H1 (cell line): ENCODE results near the gene MAML1. TPM values are rescaled to one million over a fixed set of nuclear protein-coding genes. Genes with fewer than 3 reads are reported as not detected.

Source experiments
- CTCF ChIA-PET: fragments of 300-600 bp; sonication (Branson Sonifier 250); formaldehyde crosslinking; loops from one replicate; lab custom pipeline; 2021; ENCODE audit not compliant: partially characterized antibody; lab: Charles Lee
- POLR2A ChIA-PET: fragments of 300-600 bp; sonication (Branson Sonifier 250); formaldehyde crosslinking; loops from one replicate; lab custom pipeline; 2021; ENCODE audit warnings: inconsistent platforms; ENCODE audit not compliant: partially characterized antibody; lab: Charles Lee
- DNase-seq, 2 experiments: peaks; one replicate each; pipeline versions ENCODE4 v3.0.0 to v3.0.0-alpha.2; 2010 to 2022; ENCODE audit warnings: low spot score in 2 of 2, low read depth in 1 of 2, mixed read lengths in 1 of 2
- FAIRE-seq: peaks from 2 replicates; lab custom pipeline; 2011; peaks lifted over from hg19 to GRCh38; lab: Jason Lieb, UNC
- H2AFZ ChIP-seq: 2 replicates; pipeline ENCODE4 v1.8.1; 2012; ENCODE audit warnings: low read length, inconsistent platforms
- H2AK5ac ChIP-seq: 2 replicates; pipeline ENCODE4 v1.6.1; 2013; ENCODE audit warnings: low read depth, low read length
- H2BK120ac ChIP-seq: replicated peaks from 2 replicates; pipeline ENCODE3; 2013; ENCODE audit warnings: low read depth, low read length, inconsistent platforms
- H2BK12ac ChIP-seq: 2 replicates; pipeline ENCODE4 v1.6.1; 2013; ENCODE audit warnings: low read depth, low read length
- H2BK15ac ChIP-seq: 2 replicates; pipeline ENCODE4 v1.6.1; 2013; ENCODE audit warnings: low read length
- H2BK20ac ChIP-seq: 2 replicates; pipeline ENCODE4 v1.6.1; 2013; ENCODE audit warnings: low read length
- H2BK5ac ChIP-seq: 2 replicates; pipeline ENCODE4 v1.6.1; 2013; ENCODE audit warnings: low read depth, low read length
- H3K14ac ChIP-seq: 2 replicates; pipeline ENCODE4 v1.6.1; 2013; ENCODE audit warnings: inconsistent platforms; ENCODE audit not compliant: insufficient read length
- H3K18ac ChIP-seq: 2 replicates; pipeline ENCODE4 v1.6.1; 2013; ENCODE audit warnings: low read length; ENCODE audit errors: extremely low read depth
- H3K23ac ChIP-seq: 2 replicates; pipeline ENCODE4 v1.6.1; 2013; ENCODE audit warnings: inconsistent platforms; ENCODE audit not compliant: insufficient read length
- H3K23me2 ChIP-seq: 2 replicates; pipeline ENCODE4 v1.6.1; 2013; ENCODE audit warnings: low read depth, low read length
- H3K27ac ChIP-seq: 2 replicates; pipeline ENCODE4 v1.6.1; 2011; ENCODE audit warnings: low read depth, low read length, inconsistent platforms
- H3K27me3 ChIP-seq, 4 experiments: replicated peaks in 1 of 4; 1 replicate in 1 of 4; 2 replicates in 3 of 4; pipeline versions ENCODE4 v1.6.1 to v1.8.1; 2011 to 2013; ENCODE audit warnings: low read length in 3 of 4, mild to moderate bottlenecking in 3 of 4, inconsistent platforms in 2 of 4, mixed read lengths in 2 of 4, moderate library complexity in 1 of 4; ENCODE audit not compliant: control insufficient read depth in 3 of 4, insufficient read depth in 3 of 4; ENCODE audit errors: extremely low read depth in 1 of 4
- H3K36me3 ChIP-seq, 4 experiments: 2 replicates each; pipeline versions ENCODE4 v1.6.1 to v1.8.1; 2011 to 2013; ENCODE audit warnings: mild to moderate bottlenecking in 4 of 4, low read length in 3 of 4, moderate library complexity in 2 of 4, control low read depth in 1 of 4, inconsistent platforms in 1 of 4; ENCODE audit not compliant: insufficient read depth in 4 of 4, control insufficient read depth in 2 of 4
- H3K4ac ChIP-seq: replicated peaks from 2 replicates; pipeline ENCODE3; 2013; ENCODE audit warnings: low read length, low read depth, mixed read lengths, inconsistent platforms; ENCODE audit not compliant: insufficient read length
- H3K4me1 ChIP-seq, 4 experiments: replicated peaks in 1 of 4; 1 replicate in 1 of 4; 2 replicates in 3 of 4; pipeline versions ENCODE4 v1.6.1 to v1.8.1; 2011 to 2013; ENCODE audit warnings: low read length in 3 of 4, inconsistent platforms in 2 of 4, mixed read lengths in 1 of 4; ENCODE audit not compliant: insufficient read depth in 4 of 4, control insufficient read depth in 3 of 4
- H3K4me2 ChIP-seq, 2 experiments: 2 replicates each; pipeline versions ENCODE4 v1.6.1 to v1.8.1; 2011 to 2013; ENCODE audit warnings: low read depth in 2 of 2, low read length in 2 of 2, control low read depth in 1 of 2, inconsistent platforms in 1 of 2, mild to moderate bottlenecking in 1 of 2; ENCODE audit not compliant: insufficient read depth in 1 of 2
- H3K4me3 ChIP-seq, 4 experiments: fragments of 200-600, 300-600 bp in 1 of 4; sonication (generic), shearing (Covaris generic), sonication (Bioruptor Twin) in 1 of 4; 2 replicates each; pipeline versions ENCODE4 v1.5.1 to v1.8.1; 2011 to 2016; ENCODE audit warnings: low read length in 4 of 4, low read depth in 3 of 4, control low read depth in 2 of 4, inconsistent platforms in 2 of 4, mild to moderate bottlenecking in 2 of 4, mixed read lengths in 1 of 4, moderate library complexity in 1 of 4; ENCODE audit not compliant: insufficient read depth in 2 of 4; ENCODE audit errors: extremely low read depth in 1 of 4
- H3K56ac ChIP-seq: replicated peaks from 2 replicates; pipeline ENCODE3; 2013; ENCODE audit warnings: low read depth, mild to moderate bottlenecking, mixed read lengths, low read length, inconsistent platforms; ENCODE audit not compliant: insufficient read length
- H3K79me1 ChIP-seq: 2 replicates; pipeline ENCODE4 v1.6.1; 2013; ENCODE audit warnings: low read depth, low read length, control low read depth
- H3K79me2 ChIP-seq, 2 experiments: 2 replicates each; pipeline versions ENCODE4 v1.6.1 to v1.8.1; 2012 to 2013; ENCODE audit warnings: low read length in 2 of 2, mild to moderate bottlenecking in 2 of 2, inconsistent platforms in 1 of 2; ENCODE audit not compliant: insufficient read depth in 2 of 2, control insufficient read depth in 1 of 2
- H3K9ac ChIP-seq, 4 experiments: replicated peaks in 1 of 4; 1 replicate in 1 of 4; 2 replicates in 3 of 4; pipeline versions ENCODE4 v1.6.1 to v1.8.1; 2011 to 2013; ENCODE audit warnings: low read depth in 3 of 4, low read length in 3 of 4, control low read depth in 2 of 4, mild to moderate bottlenecking in 2 of 4, moderate library complexity in 2 of 4, inconsistent platforms in 1 of 4; ENCODE audit errors: extremely low read depth in 1 of 4
- H3K9me3 ChIP-seq, 2 experiments: 2 replicates each; pipeline versions ENCODE4 v1.6.1 to v1.8.1; 2012 to 2013; ENCODE audit warnings: mild to moderate bottlenecking in 2 of 2, moderate library complexity in 2 of 2, control low read depth in 1 of 2, inconsistent platforms in 1 of 2, low read depth in 1 of 2, low read length in 1 of 2, mixed read lengths in 1 of 2; ENCODE audit not compliant: insufficient read depth in 2 of 2
- H4K20me1 ChIP-seq, 2 experiments: replicated peaks in 1 of 2; 2 replicates each; pipeline versions ENCODE3 to v1.8.1; 2011 to 2013; ENCODE audit warnings: inconsistent platforms in 2 of 2, low read length in 2 of 2, mild to moderate bottlenecking in 1 of 2; ENCODE audit not compliant: insufficient read depth in 2 of 2, control insufficient read depth in 1 of 2
- H4K5ac ChIP-seq: 2 replicates; pipeline ENCODE4 v1.6.1; 2013; ENCODE audit warnings: low read length, low read depth, mixed read lengths, inconsistent platforms; ENCODE audit not compliant: insufficient read length
- H4K8ac ChIP-seq: 2 replicates; pipeline ENCODE4 v1.8.0; 2013; ENCODE audit warnings: mild to moderate bottlenecking, moderate library complexity, low read length, inconsistent platforms; ENCODE audit not compliant: insufficient read depth; ENCODE audit errors: extremely low read depth
- H4K91ac ChIP-seq: replicated peaks from 2 replicates; pipeline ENCODE3; 2013; ENCODE audit warnings: low read length, mixed read lengths, inconsistent platforms; ENCODE audit not compliant: insufficient read length
- ATF3 ChIP-seq: IDR thresholded peaks from 2 replicates; pipeline ENCODE4 v1.6.1; 2011; ENCODE audit warnings: low read depth, mild to moderate bottlenecking, low read length; ENCODE audit not compliant: insufficient read depth
- CEBPB ChIP-seq: IDR thresholded peaks from 2 replicates; pipeline ENCODE4 v1.6.1; 2012; ENCODE audit warnings: low read depth, low read length
- EP300 ChIP-seq, 2 experiments: IDR thresholded peaks; 1 replicate in 1 of 2; 2 replicates in 1 of 2; pipeline ENCODE4 v1.6.1; 2011 to 2012; ENCODE audit warnings: low read depth in 2 of 2, low read length in 2 of 2, mild to moderate bottlenecking in 2 of 2, borderline replicate concordance in 1 of 2, inconsistent platforms in 1 of 2, moderate library complexity in 1 of 2
- GTF2F1 ChIP-seq: IDR thresholded peaks from 2 replicates; pipeline ENCODE4 v1.6.1; 2012; ENCODE audit warnings: low read depth, low read length, improper control_type of control experiment, borderline replicate concordance
- JUN ChIP-seq: IDR thresholded peaks from 2 replicates; pipeline ENCODE4 v1.6.1; 2011; ENCODE audit warnings: low read depth, mild to moderate bottlenecking, improper control_type of control experiment, low read length
- POLR2AphosphoS5 ChIP-seq: IDR thresholded peaks from 2 replicates; pipeline ENCODE4 v1.6.1; 2011; ENCODE audit warnings: low read depth, low read length
- RBBP5 ChIP-seq: IDR thresholded peaks from 2 replicates; pipeline ENCODE4 v1.7.1; 2012; ENCODE audit warnings: low read depth, mild to moderate bottlenecking, inconsistent platforms, low read length, moderate library complexity, borderline replicate concordance
- RNF2 ChIP-seq: fragments of 200-900, 300-1000 bp; sonication (generic); IDR thresholded peaks from 2 replicates; pipeline ENCODE4 v1.7.1; 2016; ENCODE audit warnings: borderline replicate concordance, low read depth, mild to moderate bottlenecking, antibody characterized with exemption, low read length; ENCODE audit not compliant: poor library complexity, severe bottlenecking; ENCODE audit errors: missing control alignments
- SP4 ChIP-seq: IDR thresholded peaks from 2 replicates; pipeline ENCODE4 v1.6.1; 2012; ENCODE audit warnings: low read length, inconsistent platforms
- TCF12 ChIP-seq: IDR thresholded peaks from 2 replicates; pipeline ENCODE4 v1.6.1; 2011; ENCODE audit warnings: low read depth, mild to moderate bottlenecking, low read length
- USF2 ChIP-seq: IDR thresholded peaks from 2 replicates; pipeline ENCODE4 v1.6.1; 2011; ENCODE audit warnings: low read length, improper control_type of control experiment
- YY1 ChIP-seq: IDR thresholded peaks from 2 replicates; pipeline ENCODE4 v1.6.1; 2011; ENCODE audit warnings: low read depth, mild to moderate bottlenecking, low read length
- WGBS, 2 experiments: shearing (Covaris generic) in 1 of 2; methylation state at CpG; one replicate each; pipeline versions ENCODE4 v1.1.6 to v1.1.7; 2013 to 2015; ENCODE audit warnings: low lambda C conversion rate in 2 of 2, mixed read lengths in 2 of 2, inconsistent platforms in 1 of 2, low coverage in 1 of 2, missing lambda C conversion rate in 1 of 2; ENCODE audit not compliant: insufficient replicate concordance in 2 of 2, insufficient coverage in 1 of 2, insufficient read length in 1 of 2; ENCODE audit errors: extremely low coverage in 1 of 2, missing lambda C conversion rate in 1 of 2; 5-methylcytosine and 5-hydroxymethylcytosine counted together
- polyA plus RNA-seq, 7 experiments: library from polyadenylated mRNA; depleted of rRNA in 3 of 7; stranded (reverse) in 5 of 7; unstranded in 2 of 7; fragments of >200 nt in 5 of 7; fragments of 200-250 nt in 2 of 7; gene quantifications; 1 replicate in 5 of 7; 2 replicates in 1 of 7; 4 replicates in 1 of 7; pipeline versions ENCODE4 v1.2.1 to v1.2.3, GENCODE V29; 2011 to 2013; ENCODE audit warnings: missing spikeins in 2 of 7, mixed read lengths in 2 of 7
- total RNA-seq: library from RNA; stranded (reverse); fragmentation: NEBNext Ultra II Directional; extraction: Animal tissue kit (Norgen Biotek cat#: 25700); gene quantifications from 2 replicates; pipeline ENCODE4 v1.2.1, GENCODE V29; 2021

MAML1 gene
- total and polyA plus RNA-seq, 2 of the 8 experiments (the other 6 are each of a cell fraction or from before 2014, with no cell fraction given), result 17.1 to 41.9 TPM

GRCh38 chr5:179758955-179759354, 26.3 kb downstream of the MAML1 start:
- H2BK15ac ChIP-seq, result no peak overlapping the region
- no peak overlapping the region for H3K56ac ChIP-seq
- H4K8ac ChIP-seq, result no peak overlapping the region
- H2BK12ac ChIP-seq, result no peak overlapping the region
- H2BK5ac ChIP-seq, result no peak overlapping the region
- no peaks in the 10 kb centered on the region for H3K9me3 ChIP-seq
- peaks cover 3 to 81% of the 10 kb centered on the region in 2 experiments; a peak in 3 of 4 replicates for H3K79me2 ChIP-seq
- H3K18ac ChIP-seq, result no peak overlapping the region
- H2BK20ac ChIP-seq, result no peak overlapping the region
- peaks cover 26% of the 10 kb centered on the region for H3K79me1 ChIP-seq
- no peak for FAIRE-seq
- peaks cover 28 to 32% of the 10 kb centered on the region in 2 experiments for H4K20me1 ChIP-seq
- no peak overlapping the region for H4K5ac ChIP-seq
- POLR2A ChIA-PET, result interaction anchor here (0.6 to 2.6 kb wide), 3 partner anchors 12 to 135 kb away, joined by 3 to 8 read pairs (median 4); partner anchors contain the start of gene HNRNPH1
- H3K4me3 ChIP-seq, result no peak overlapping the region
- H3K14ac ChIP-seq, result no peak overlapping the region
- peaks cover 8 to 25% (median 9%) of the 10 kb centered on the region in 4 experiments for H3K4me1 ChIP-seq
- 93% methylated on average over 8 of the region's 8 CpGs; no CpG with 5 or more reads in 1 of the 2 experiments for WGBS, 2 experiments
- no peak overlapping the region for H3K9ac ChIP-seq
- no peak overlapping the region for H2BK120ac ChIP-seq
- H3K4me2 ChIP-seq, result no peak overlapping the region
- DNase-seq, result no peak
- no peaks in the 10 kb centered on the region for H3K27me3 ChIP-seq
- H3K36me3 ChIP-seq, result no peaks in the 10 kb centered on the region
- no peak overlapping the region for H3K27ac ChIP-seq
- no peak overlapping the region for H3K23ac ChIP-seq
- no peaks in the 10 kb centered on the region for H3K23me2 ChIP-seq
- H3K4ac ChIP-seq, result no peak overlapping the region
- no peak overlapping the region for H4K91ac ChIP-seq
- CTCF ChIA-PET, result interaction anchor here (1.0 to 1.8 kb wide), 3 partner anchors 9 to 18 kb away, joined by 4 to 10 read pairs (median 5); no protein-coding TSS in a partner anchor
- no peak overlapping the region for H2AFZ ChIP-seq
- no peak overlapping the region for H2AK5ac ChIP-seq
- TF ChIP-seq ATF3, result no peak
- no peak for TF ChIP-seq JUN
- no peak for TF ChIP-seq YY1
- no peak for TF ChIP-seq RNF2
- TF ChIP-seq SP4, result no peak
- TF ChIP-seq EP300 (IDR thresholded peaks at IDR 0.05; ENCODE audit: borderline replicate concordance in 1 of 2, low read depth in 2 of 2, low read length in 2 of 2), result no peak
- no peak for TF ChIP-seq POLR2AphosphoS5
- no peak for TF ChIP-seq RBBP5
- TF ChIP-seq CEBPB, result no peak
- no peak for TF ChIP-seq GTF2F1
- TF ChIP-seq TCF12, result no peak
- TF ChIP-seq USF2, result no peak
